H1 (cell line): ENCODE measurements around the gene NPHP4. TPM values are rescaled to one million over a fixed set of nuclear protein-coding genes. Genes with fewer than 3 reads are reported as not detected.

Experiments
- CTCF ChIA-PET: fragments of 300-600 bp; sonication (Branson Sonifier 250); formaldehyde crosslinking; loops from one replicate; lab custom pipeline; 2021; ENCODE audit not compliant: partially characterized antibody; lab: Charles Lee
- POLR2A ChIA-PET: fragments of 300-600 bp; sonication (Branson Sonifier 250); formaldehyde crosslinking; loops from one replicate; lab custom pipeline; 2021; ENCODE audit warnings: inconsistent platforms; ENCODE audit not compliant: partially characterized antibody; lab: Charles Lee
- DNase-seq, 2 experiments: peaks; one replicate each; pipeline versions ENCODE4 v3.0.0 to v3.0.0-alpha.2; 2010 to 2022; ENCODE audit warnings: low spot score in 2 of 2, low read depth in 1 of 2, mixed read lengths in 1 of 2
- FAIRE-seq: peaks from 2 replicates; lab custom pipeline; 2011; peaks lifted over from hg19 to GRCh38; lab: Jason Lieb, UNC
- H2AFZ ChIP-seq: 2 replicates; pipeline ENCODE4 v1.8.1; 2012; ENCODE audit warnings: low read length, inconsistent platforms
- H2AK5ac ChIP-seq: 2 replicates; pipeline ENCODE4 v1.6.1; 2013; ENCODE audit warnings: low read depth, low read length
- H2BK120ac ChIP-seq: replicated peaks from 2 replicates; pipeline ENCODE3; 2013; ENCODE audit warnings: low read depth, low read length, inconsistent platforms
- H2BK12ac ChIP-seq: 2 replicates; pipeline ENCODE4 v1.6.1; 2013; ENCODE audit warnings: low read depth, low read length
- H2BK15ac ChIP-seq: 2 replicates; pipeline ENCODE4 v1.6.1; 2013; ENCODE audit warnings: low read length
- H2BK20ac ChIP-seq: 2 replicates; pipeline ENCODE4 v1.6.1; 2013; ENCODE audit warnings: low read length
- H2BK5ac ChIP-seq: 2 replicates; pipeline ENCODE4 v1.6.1; 2013; ENCODE audit warnings: low read depth, low read length
- H3K14ac ChIP-seq: 2 replicates; pipeline ENCODE4 v1.6.1; 2013; ENCODE audit warnings: inconsistent platforms; ENCODE audit not compliant: insufficient read length
- H3K18ac ChIP-seq: 2 replicates; pipeline ENCODE4 v1.6.1; 2013; ENCODE audit warnings: low read length; ENCODE audit errors: extremely low read depth
- H3K23ac ChIP-seq: 2 replicates; pipeline ENCODE4 v1.6.1; 2013; ENCODE audit warnings: inconsistent platforms; ENCODE audit not compliant: insufficient read length
- H3K23me2 ChIP-seq: 2 replicates; pipeline ENCODE4 v1.6.1; 2013; ENCODE audit warnings: low read depth, low read length
- H3K27ac ChIP-seq: 2 replicates; pipeline ENCODE4 v1.6.1; 2011; ENCODE audit warnings: low read depth, low read length, inconsistent platforms
- H3K27me3 ChIP-seq, 4 experiments: replicated peaks in 1 of 4; 1 replicate in 1 of 4; 2 replicates in 3 of 4; pipeline versions ENCODE4 v1.6.1 to v1.8.1; 2011 to 2013; ENCODE audit warnings: low read length in 3 of 4, mild to moderate bottlenecking in 3 of 4, inconsistent platforms in 2 of 4, mixed read lengths in 2 of 4, moderate library complexity in 1 of 4; ENCODE audit not compliant: control insufficient read depth in 3 of 4, insufficient read depth in 3 of 4; ENCODE audit errors: extremely low read depth in 1 of 4
- H3K36me3 ChIP-seq, 4 experiments: 2 replicates each; pipeline versions ENCODE4 v1.6.1 to v1.8.1; 2011 to 2013; ENCODE audit warnings: mild to moderate bottlenecking in 4 of 4, low read length in 3 of 4, moderate library complexity in 2 of 4, control low read depth in 1 of 4, inconsistent platforms in 1 of 4; ENCODE audit not compliant: insufficient read depth in 4 of 4, control insufficient read depth in 2 of 4
- H3K4ac ChIP-seq: replicated peaks from 2 replicates; pipeline ENCODE3; 2013; ENCODE audit warnings: low read length, low read depth, mixed read lengths, inconsistent platforms; ENCODE audit not compliant: insufficient read length
- H3K4me1 ChIP-seq, 4 experiments: replicated peaks in 1 of 4; 1 replicate in 1 of 4; 2 replicates in 3 of 4; pipeline versions ENCODE4 v1.6.1 to v1.8.1; 2011 to 2013; ENCODE audit warnings: low read length in 3 of 4, inconsistent platforms in 2 of 4, mixed read lengths in 1 of 4; ENCODE audit not compliant: insufficient read depth in 4 of 4, control insufficient read depth in 3 of 4
- H3K4me2 ChIP-seq, 2 experiments: 2 replicates each; pipeline versions ENCODE4 v1.6.1 to v1.8.1; 2011 to 2013; ENCODE audit warnings: low read depth in 2 of 2, low read length in 2 of 2, control low read depth in 1 of 2, inconsistent platforms in 1 of 2, mild to moderate bottlenecking in 1 of 2; ENCODE audit not compliant: insufficient read depth in 1 of 2
- H3K4me3 ChIP-seq, 4 experiments: fragments of 200-600, 300-600 bp in 1 of 4; sonication (generic), shearing (Covaris generic), sonication (Bioruptor Twin) in 1 of 4; 2 replicates each; pipeline versions ENCODE4 v1.5.1 to v1.8.1; 2011 to 2016; ENCODE audit warnings: low read length in 4 of 4, low read depth in 3 of 4, control low read depth in 2 of 4, inconsistent platforms in 2 of 4, mild to moderate bottlenecking in 2 of 4, mixed read lengths in 1 of 4, moderate library complexity in 1 of 4; ENCODE audit not compliant: insufficient read depth in 2 of 4; ENCODE audit errors: extremely low read depth in 1 of 4
- H3K56ac ChIP-seq: replicated peaks from 2 replicates; pipeline ENCODE3; 2013; ENCODE audit warnings: low read depth, mild to moderate bottlenecking, mixed read lengths, low read length, inconsistent platforms; ENCODE audit not compliant: insufficient read length
- H3K79me1 ChIP-seq: 2 replicates; pipeline ENCODE4 v1.6.1; 2013; ENCODE audit warnings: low read depth, low read length, control low read depth
- H3K79me2 ChIP-seq, 2 experiments: 2 replicates each; pipeline versions ENCODE4 v1.6.1 to v1.8.1; 2012 to 2013; ENCODE audit warnings: low read length in 2 of 2, mild to moderate bottlenecking in 2 of 2, inconsistent platforms in 1 of 2; ENCODE audit not compliant: insufficient read depth in 2 of 2, control insufficient read depth in 1 of 2
- H3K9ac ChIP-seq, 4 experiments: replicated peaks in 1 of 4; 1 replicate in 1 of 4; 2 replicates in 3 of 4; pipeline versions ENCODE4 v1.6.1 to v1.8.1; 2011 to 2013; ENCODE audit warnings: low read depth in 3 of 4, low read length in 3 of 4, control low read depth in 2 of 4, mild to moderate bottlenecking in 2 of 4, moderate library complexity in 2 of 4, inconsistent platforms in 1 of 4; ENCODE audit errors: extremely low read depth in 1 of 4
- H3K9me3 ChIP-seq, 2 experiments: 2 replicates each; pipeline versions ENCODE4 v1.6.1 to v1.8.1; 2012 to 2013; ENCODE audit warnings: mild to moderate bottlenecking in 2 of 2, moderate library complexity in 2 of 2, control low read depth in 1 of 2, inconsistent platforms in 1 of 2, low read depth in 1 of 2, low read length in 1 of 2, mixed read lengths in 1 of 2; ENCODE audit not compliant: insufficient read depth in 2 of 2
- H4K20me1 ChIP-seq, 2 experiments: replicated peaks in 1 of 2; 2 replicates each; pipeline versions ENCODE3 to v1.8.1; 2011 to 2013; ENCODE audit warnings: inconsistent platforms in 2 of 2, low read length in 2 of 2, mild to moderate bottlenecking in 1 of 2; ENCODE audit not compliant: insufficient read depth in 2 of 2, control insufficient read depth in 1 of 2
- H4K5ac ChIP-seq: 2 replicates; pipeline ENCODE4 v1.6.1; 2013; ENCODE audit warnings: low read length, low read depth, mixed read lengths, inconsistent platforms; ENCODE audit not compliant: insufficient read length
- H4K8ac ChIP-seq: 2 replicates; pipeline ENCODE4 v1.8.0; 2013; ENCODE audit warnings: mild to moderate bottlenecking, moderate library complexity, low read length, inconsistent platforms; ENCODE audit not compliant: insufficient read depth; ENCODE audit errors: extremely low read depth
- H4K91ac ChIP-seq: replicated peaks from 2 replicates; pipeline ENCODE3; 2013; ENCODE audit warnings: low read length, mixed read lengths, inconsistent platforms; ENCODE audit not compliant: insufficient read length
- BACH1 ChIP-seq: IDR thresholded peaks from 2 replicates; pipeline ENCODE4 v1.6.1; 2012; ENCODE audit warnings: low read length, improper control_type of control experiment
- BRCA1 ChIP-seq: IDR thresholded peaks from 2 replicates; pipeline ENCODE4 v1.6.1; 2012; ENCODE audit warnings: low read depth, low read length, improper control_type of control experiment
- EGR1 ChIP-seq: IDR thresholded peaks from 2 replicates; pipeline ENCODE4 v1.6.1; 2011; ENCODE audit warnings: low read depth, low read length, borderline replicate concordance
- KDM1A ChIP-seq: fragments of 200-600, 300-600 bp; sonication (generic); IDR thresholded peaks from 2 replicates; pipeline ENCODE4 v1.7.1; 2016; ENCODE audit warnings: mild to moderate bottlenecking, low read length, borderline replicate concordance
- RBBP5 ChIP-seq: IDR thresholded peaks from 2 replicates; pipeline ENCODE4 v1.7.1; 2012; ENCODE audit warnings: low read depth, mild to moderate bottlenecking, inconsistent platforms, low read length, moderate library complexity, borderline replicate concordance
- RFX5 ChIP-seq: IDR thresholded peaks from 2 replicates; pipeline ENCODE4 v1.6.1; 2011; ENCODE audit warnings: low read depth, low read length, improper control_type of control experiment, borderline replicate concordance
- TBP ChIP-seq: IDR thresholded peaks from 2 replicates; pipeline ENCODE4 v1.6.1; 2011; ENCODE audit warnings: low read depth, low read length, improper control_type of control experiment
- YY1 ChIP-seq: IDR thresholded peaks from 2 replicates; pipeline ENCODE4 v1.6.1; 2011; ENCODE audit warnings: low read depth, mild to moderate bottlenecking, low read length
- WGBS, 2 experiments: shearing (Covaris generic) in 1 of 2; methylation state at CpG; one replicate each; pipeline versions ENCODE4 v1.1.6 to v1.1.7; 2013 to 2015; ENCODE audit warnings: low lambda C conversion rate in 2 of 2, mixed read lengths in 2 of 2, inconsistent platforms in 1 of 2, low coverage in 1 of 2, missing lambda C conversion rate in 1 of 2; ENCODE audit not compliant: insufficient replicate concordance in 2 of 2, insufficient coverage in 1 of 2, insufficient read length in 1 of 2; ENCODE audit errors: extremely low coverage in 1 of 2, missing lambda C conversion rate in 1 of 2; 5-methylcytosine and 5-hydroxymethylcytosine counted together
- long read RNA-seq, 2 experiments: library from RNA in 1 of 2; library from capped mRNA in 1 of 2; stranded (forward); transcript quantifications; one replicate each; pipeline ENCODE4 v2.0.0, GENCODE V29; 2021; ENCODE audit warnings: inconsistent platforms in 1 of 2
- polyA minus RNA-seq, 3 experiments: library from RNA; depleted of rRNA, polyadenylated mRNA; stranded (reverse); fragments of >200 nt; gene quantifications; 1 replicate in 2 of 3; 2 replicates in 1 of 3; pipeline ENCODE4 v1.2.3, GENCODE V29; 2011
- polyA plus RNA-seq, 7 experiments: library from polyadenylated mRNA; depleted of rRNA in 3 of 7; stranded (reverse) in 5 of 7; unstranded in 2 of 7; fragments of >200 nt in 5 of 7; fragments of 200-250 nt in 2 of 7; gene quantifications; 1 replicate in 5 of 7; 2 replicates in 1 of 7; 4 replicates in 1 of 7; pipeline versions ENCODE4 v1.2.1 to v1.2.3, GENCODE V29; 2011 to 2013; ENCODE audit warnings: missing spikeins in 2 of 7, mixed read lengths in 2 of 7
- total RNA-seq: library from RNA; stranded (reverse); fragmentation: NEBNext Ultra II Directional; extraction: Animal tissue kit (Norgen Biotek cat#: 25700); gene quantifications from 2 replicates; pipeline ENCODE4 v1.2.1, GENCODE V29; 2021

The NPHP4 gene
- total RNA-seq (13.6 and 14.0 TPM in 2 replicates), polyA plus RNA-seq (2011; rRNA removed) (5.8 and 10.3 TPM in 2 replicates), polyA minus RNA-seq (2011; rRNA and poly(A)+ RNA removed) (8.3 and 8.4 TPM in 2 replicates)
- polyA plus RNA-seq (2011; cell fraction: cytosol; rRNA removed): 7.2 TPM
- polyA plus RNA-seq (2011; cell fraction: nucleus; rRNA removed): 37.6 TPM
- polyA plus RNA-seq (2012, experiment 1 of 2): 8.5 to 11.5 TPM (median 11.0 TPM) in 4 replicates
- polyA plus RNA-seq (2012, experiment 2 of 2): 5.8 TPM
- 4.3 TPM for polyA plus RNA-seq (2013, experiment 1 of 2)
- polyA plus RNA-seq (2013, experiment 2 of 2): 3.9 TPM
- polyA minus RNA-seq (2011; cell fraction: cytosol; rRNA and poly(A)+ RNA removed): 8.1 TPM
- 17.8 TPM for polyA minus RNA-seq (2011; cell fraction: nucleus; rRNA and poly(A)+ RNA removed)
- long read RNA-seq, experiment 1, partial matches to known transcripts: 2 of 9 reads
- long read RNA-seq, experiment 1, other reads (novel, unspliced or antisense): 7 of 9 reads
- long read RNA-seq, experiment 2, partial matches to known transcripts: 1 of 2 reads
- long read RNA-seq, experiment 2, other reads (novel, unspliced or antisense): 1 of 2 reads

- Histone ChIP-seq H2AK5ac (no peak within 1 kb of the TSS), H4K91ac (peak within 1 kb of the TSS; percentile 93), H3K4me1 (peaks cover 5 to 20% (median 11%) of the 10 kb centered on the region in 4 experiments), H2BK5ac (peak within 1 kb of the TSS; percentile 75; the same call in 1 of the 2 replicates), H3K18ac (peak within 1 kb of the TSS; percentile 83), H2BK120ac (no peak within 1 kb of the TSS), H3K79me1 (peaks cover 6% of the 10 kb centered on the region; the same call in 1 of the 2 replicates), H3K4me2 (peak within 1 kb of the TSS; percentile 86 to 96), H2AFZ (no peak within 1 kb of the TSS), H3K27me3 (peaks cover 0 to 36% (median 21%) of the 10 kb centered on the region in 4 experiments; a peak in 5 of 7 replicates), H4K20me1 (peaks cover 8 to 18% of the 10 kb centered on the region in 2 experiments), H3K23ac (no peak within 1 kb of the TSS), H3K4ac (peak within 1 kb of the TSS; percentile 27), H2BK20ac (no peak within 1 kb of the TSS), H3K4me3 (peak within 1 kb of the TSS; percentile 76 to 93 (median 84)), H4K5ac (no peak within 1 kb of the TSS), H3K56ac (no peak within 1 kb of the TSS), H3K23me2 (peaks cover 15% of the 10 kb centered on the region), H3K79me2 (peaks cover 0 to 7% of the 10 kb centered on the region in 2 experiments; a peak in 2 of 4 replicates), H3K36me3 (no peaks in the 10 kb centered on the region), H3K14ac (no peak within 1 kb of the TSS), H3K9me3 (no peaks in the 10 kb centered on the region), H4K8ac (peak within 1 kb of the TSS; percentile 71), H3K27ac (peak within 1 kb of the TSS; percentile 83; the same call in 1 of the 2 replicates), H3K9ac (peak within 1 kb of the TSS in 3 of 4 experiments; percentile 54 to 78 (median 63); a peak in 6 of 7 replicates), H2BK12ac (peak within 1 kb of the TSS; percentile 39; the same call in 1 of the 2 replicates), H2BK15ac (no peak within 1 kb of the TSS; the same call in 1 of the 2 replicates)
- DNase-seq (peak; percentile 99 to 100), FAIRE-seq (peak; percentile 96)
- 1% methylated on average over 70 of the region's 94 CpGs; no CpG with 5 or more reads in 1 of the 2 experiments for WGBS, 2 experiments
- ChIA-PET POLR2A (interaction anchor here (2.2 kb wide), 1 partner anchor 12 kb away, joined by 12 read pairs; no protein-coding TSS in a partner anchor), CTCF (interaction anchor here (0.6 to 1.9 kb wide), 3 partner anchors 11 to 42 kb away, joined by 3 to 6 read pairs (median 4); no protein-coding TSS in a partner anchor)
- TF ChIP-seq YY1 (0 out of 2 replicates have a peak, but pooled peaks have one; percentile 44), KDM1A (no peak), BRCA1 (no peak), EGR1 (peak; percentile 71), TBP (peak; percentile 29; the same call in 1 of the 2 replicates), BACH1 (peak; percentile 42), RBBP5 (peak; percentile 64; the same call in 1 of the 2 replicates), RFX5 (0 out of 2 replicates have a peak, but pooled peaks have one; percentile 10)
Observed at GRCh38 chr1:5992026-5992813, at the start of gene NPHP4. NPHP4 (minus strand) TSS chr1:5992425; CDS start chr1:5986289, 6,136 bp downstream.
